H9 (cell line): ENCODE results near the gene SLC37A4. TPM values are rescaled to one million over a fixed set of nuclear protein-coding genes. Genes with fewer than 3 reads are reported as not detected.

ENCODE experiments used
- DNase-seq: peaks from one replicate; pipeline ENCODE4 v3.0.0-alpha.2; 2017
- H2AFZ ChIP-seq: one replicate; pipeline ENCODE4 v1.6.1; 2013; ENCODE audit warnings: mild to moderate bottlenecking, low read length, control low read depth, moderate library complexity
- H2AK5ac ChIP-seq: 2 replicates; pipeline ENCODE4 v1.6.1; 2013; ENCODE audit warnings: low read length, control low read depth, mixed read lengths; ENCODE audit not compliant: insufficient read length
- H2BK120ac ChIP-seq: one replicate; pipeline ENCODE4 v1.6.1; 2013; ENCODE audit warnings: low read depth, mild to moderate bottlenecking, low read length, control low read depth, inconsistent platforms; ENCODE audit not compliant: poor library complexity, severe bottlenecking
- H2BK12ac ChIP-seq: 2 replicates; pipeline ENCODE4 v1.6.1; 2013; ENCODE audit warnings: low read length, control low read depth, mixed read lengths, low read depth; ENCODE audit not compliant: insufficient read length
- H2BK15ac ChIP-seq: 2 replicates; pipeline ENCODE4 v1.6.1; 2013; ENCODE audit warnings: low read depth, low read length, control low read depth
- H2BK20ac ChIP-seq: one replicate; pipeline ENCODE4 v1.6.1; 2013; ENCODE audit warnings: low read depth, mild to moderate bottlenecking, low read length, control low read depth, inconsistent platforms; ENCODE audit not compliant: poor library complexity, severe bottlenecking
- H2BK5ac ChIP-seq: 2 replicates; pipeline ENCODE4 v1.6.1; 2013; ENCODE audit warnings: low read length, control low read depth, mixed read lengths; ENCODE audit not compliant: insufficient read length
- H3K14ac ChIP-seq: 2 replicates; pipeline ENCODE4 v1.6.1; 2013; ENCODE audit warnings: low read length, control low read depth; ENCODE audit not compliant: insufficient read depth
- H3K18ac ChIP-seq: 2 replicates; pipeline ENCODE4 v1.6.1; 2013; ENCODE audit warnings: low read depth, mild to moderate bottlenecking, mixed read lengths, low read length, control low read depth; ENCODE audit not compliant: insufficient read length
- H3K23ac ChIP-seq: 2 replicates; pipeline ENCODE4 v1.6.1; 2013; ENCODE audit warnings: low read length, control low read depth, mixed read lengths, low read depth; ENCODE audit not compliant: insufficient read length
- H3K23me2 ChIP-seq: 2 replicates; pipeline ENCODE4 v1.6.1; 2013; ENCODE audit warnings: low read depth, mild to moderate bottlenecking, mixed read lengths, low read length, control low read depth; ENCODE audit not compliant: insufficient read length, poor library complexity, severe bottlenecking
- H3K27ac ChIP-seq: 2 replicates; pipeline ENCODE4 v1.5.1; 2013; ENCODE audit warnings: low read length, control low read depth, mixed read lengths, low read depth; ENCODE audit not compliant: insufficient read length
- H3K27me3 ChIP-seq: 2 replicates; pipeline ENCODE4 v1.6.1; 2013; ENCODE audit warnings: low read length, control low read depth, inconsistent platforms; ENCODE audit not compliant: insufficient read depth
- H3K4ac ChIP-seq: 2 replicates; pipeline ENCODE4 v1.6.1; 2013; ENCODE audit warnings: low read depth, mild to moderate bottlenecking, control low read depth, inconsistent platforms, low read length, moderate library complexity
- H3K4me1 ChIP-seq: 2 replicates; pipeline ENCODE4 v1.6.1; 2013; ENCODE audit warnings: low read length, control low read depth, inconsistent platforms; ENCODE audit not compliant: insufficient read depth
- H3K4me2 ChIP-seq: 2 replicates; pipeline ENCODE4 v1.6.1; 2013; ENCODE audit warnings: low read length, control low read depth, mixed read lengths; ENCODE audit not compliant: insufficient read length, insufficient read depth
- H3K56ac ChIP-seq: 2 replicates; pipeline ENCODE4 v1.6.1; 2013; ENCODE audit warnings: low read depth, mild to moderate bottlenecking, mixed read lengths, low read length, control low read depth; ENCODE audit not compliant: insufficient read length
- H3K79me1 ChIP-seq: 2 replicates; pipeline ENCODE4 v1.6.1; 2013; ENCODE audit warnings: low read depth, mild to moderate bottlenecking, moderate library complexity, low read length, control low read depth, inconsistent platforms; ENCODE audit not compliant: insufficient read depth, poor library complexity, severe bottlenecking
- H3K79me2 ChIP-seq: 2 replicates; pipeline ENCODE4 v1.6.1; 2013; ENCODE audit warnings: low read length, control low read depth, inconsistent platforms; ENCODE audit not compliant: insufficient read depth
- H3K9ac ChIP-seq: 2 replicates; pipeline ENCODE4 v1.6.1; 2013; ENCODE audit warnings: low read length, control low read depth, mixed read lengths; ENCODE audit not compliant: insufficient read length; ENCODE audit errors: extremely low read depth
- H3K9me3 ChIP-seq: one replicate; pipeline ENCODE4 v1.6.1; 2013; ENCODE audit warnings: low read depth, low read length, inconsistent platforms; ENCODE audit not compliant: control insufficient read depth
- H3T11ph ChIP-seq: one replicate; pipeline ENCODE4 v1.6.1; 2013; ENCODE audit warnings: mild to moderate bottlenecking, low read length, control low read depth, inconsistent platforms
- H4K20me1 ChIP-seq: one replicate; pipeline ENCODE4 v1.6.1; 2013; ENCODE audit not compliant: control insufficient read depth, insufficient read length, insufficient read depth
- H4K5ac ChIP-seq: 2 replicates; pipeline ENCODE4 v1.6.1; 2013; ENCODE audit warnings: low read depth, mild to moderate bottlenecking, mixed read lengths, low read length, control low read depth; ENCODE audit not compliant: insufficient read length
- H4K8ac ChIP-seq: replicated peaks from 2 replicates; pipeline ENCODE4 v1.6.1; 2013; ENCODE audit warnings: low read length, control low read depth, mixed read lengths, low read depth; ENCODE audit not compliant: insufficient read length
- H4K91ac ChIP-seq: 2 replicates; pipeline ENCODE4 v1.6.1; 2013; ENCODE audit warnings: low read depth, mild to moderate bottlenecking, moderate library complexity, mixed read lengths, low read length, control low read depth; ENCODE audit not compliant: insufficient read length
- H3K27ac Mint-ChIP-seq, 3 experiments: 2 replicates in 2 of 3; 3 replicates in 1 of 3; pipeline ENCODE4 v1.8.0; 2020 to 2021; ENCODE audit warnings: mixed read lengths in 3 of 3, mild to moderate bottlenecking in 1 of 3, moderate library complexity in 1 of 3
- H3K27me3 Mint-ChIP-seq: 2 replicates; pipeline ENCODE4 v1.8.0; 2021; ENCODE audit warnings: low read depth, mild to moderate bottlenecking, moderate library complexity, mixed read lengths
- H3K36me3 Mint-ChIP-seq, 3 experiments: 2 replicates in 2 of 3; 3 replicates in 1 of 3; pipeline ENCODE4 v1.8.0; 2020 to 2021; ENCODE audit warnings: low read depth in 3 of 3, mixed read lengths in 3 of 3; ENCODE audit not compliant: insufficient read depth in 1 of 3
- H3K4me1 Mint-ChIP-seq, 2 experiments: 2 replicates each; pipeline ENCODE4 v1.8.0; 2020; ENCODE audit warnings: mixed read lengths in 2 of 2
- H3K4me3 Mint-ChIP-seq, 2 experiments: 2 replicates in 1 of 2; 3 replicates in 1 of 2; pipeline ENCODE4 v1.8.0; 2020 to 2021; ENCODE audit warnings: mild to moderate bottlenecking in 2 of 2, mixed read lengths in 2 of 2, moderate library complexity in 1 of 2
- H3K9me3 Mint-ChIP-seq, 2 experiments: 2 replicates in 1 of 2; 3 replicates in 1 of 2; pipeline ENCODE4 v1.8.0; 2020; ENCODE audit warnings: mild to moderate bottlenecking in 2 of 2, mixed read lengths in 2 of 2, moderate library complexity in 1 of 2
- WGBS: extraction: QIAGEN DNeasy Blood & Tissue Kit; methylation state at CpG from one replicate; pipeline ENCODE4 v1.1.7; 2013; ENCODE audit warnings: missing lambda C conversion rate, low lambda C conversion rate, mixed read lengths; ENCODE audit not compliant: insufficient read length; ENCODE audit errors: extremely low coverage; 5-methylcytosine and 5-hydroxymethylcytosine counted together
- total RNA-seq: library from RNA; stranded (reverse); gene quantifications from 2 replicates; pipeline ENCODE4 v1.2.1, GENCODE V29; 2021
- TF ChIP-seq, protein P1 (sequence below): fragments of 200-600 bp; sonication (generic); conservative IDR thresholded peaks from 3 replicates; pipeline ENCODE4 v1.8.0; 2021; ENCODE audit warnings: antibody characterized with exemption, mild to moderate bottlenecking

The SLC37A4 gene
- total RNA-seq, 1 experiment from 2014 or later, result 41.0 TPM

DNA sequence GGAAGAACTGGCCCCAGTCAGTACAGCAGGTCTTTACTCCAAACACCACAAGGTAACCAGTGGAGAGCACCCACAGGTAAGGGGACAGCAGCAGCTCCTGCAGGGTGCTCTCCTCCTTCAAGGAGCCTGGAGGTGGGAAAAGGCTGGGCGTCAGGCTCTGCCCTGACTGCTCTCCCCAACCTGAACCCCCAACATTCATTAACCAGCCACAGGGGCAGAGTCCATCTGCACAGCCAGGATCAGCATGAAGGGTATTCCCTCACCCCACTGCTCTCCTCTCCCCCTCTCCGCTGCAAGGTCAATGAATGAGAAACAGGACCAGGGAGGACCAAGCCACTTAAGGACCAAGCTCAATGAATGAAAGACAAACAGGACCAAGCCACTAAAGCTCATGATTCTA lies 3.7 kb downstream of the SLC37A4 start:
- WGBS, result no CpG with 5 or more reads among the region's 2 CpGs
- Histone ChIP-seq H2AFZ (no peak overlapping the region), H2BK15ac (no peak overlapping the region), H2AK5ac (no peak overlapping the region), H3K9ac (no peak overlapping the region), H3T11ph (no peak overlapping the region), H2BK12ac (no peak overlapping the region), H3K9me3 (no peaks in the 10 kb centered on the region), H3K4ac (no peak overlapping the region), H3K23ac (no peak overlapping the region), H3K23me2 (peaks cover 14% of the 10 kb centered on the region), H4K91ac (no peak overlapping the region), H3K56ac (no peak overlapping the region), H4K8ac (no peak overlapping the region), H3K4me2 (no peak overlapping the region), H3K79me1 (peaks cover 3% of the 10 kb centered on the region), H4K5ac (no peak overlapping the region), H3K27ac (no peak overlapping the region), H2BK120ac (no peak overlapping the region), H2BK20ac (no peak overlapping the region), H3K27me3 (no peaks in the 10 kb centered on the region), H3K18ac (no peak overlapping the region), H3K79me2 (no peaks in the 10 kb centered on the region), H4K20me1 (no peaks in the 10 kb centered on the region), H2BK5ac (no peak overlapping the region), H3K4me1 (peaks cover 8% of the 10 kb centered on the region; the same call in 1 of the 2 replicates), H3K14ac (no peak overlapping the region)
- Mint-ChIP-seq H3K4me1 (peaks cover 22 to 24% of the 10 kb centered on the region in 2 experiments), H3K36me3 (peaks cover 31 to 68% (median 61%) of the 10 kb centered on the region in 3 experiments), H3K27ac (no peak overlapping the region), H3K9me3 (no peaks in the 10 kb centered on the region), H3K4me3 (no peak overlapping the region), H3K27me3 (no peaks in the 10 kb centered on the region; the same call in 1 of the 2 replicates)
- no peak for DNase-seq
- TF ChIP-seq, protein P1, sequence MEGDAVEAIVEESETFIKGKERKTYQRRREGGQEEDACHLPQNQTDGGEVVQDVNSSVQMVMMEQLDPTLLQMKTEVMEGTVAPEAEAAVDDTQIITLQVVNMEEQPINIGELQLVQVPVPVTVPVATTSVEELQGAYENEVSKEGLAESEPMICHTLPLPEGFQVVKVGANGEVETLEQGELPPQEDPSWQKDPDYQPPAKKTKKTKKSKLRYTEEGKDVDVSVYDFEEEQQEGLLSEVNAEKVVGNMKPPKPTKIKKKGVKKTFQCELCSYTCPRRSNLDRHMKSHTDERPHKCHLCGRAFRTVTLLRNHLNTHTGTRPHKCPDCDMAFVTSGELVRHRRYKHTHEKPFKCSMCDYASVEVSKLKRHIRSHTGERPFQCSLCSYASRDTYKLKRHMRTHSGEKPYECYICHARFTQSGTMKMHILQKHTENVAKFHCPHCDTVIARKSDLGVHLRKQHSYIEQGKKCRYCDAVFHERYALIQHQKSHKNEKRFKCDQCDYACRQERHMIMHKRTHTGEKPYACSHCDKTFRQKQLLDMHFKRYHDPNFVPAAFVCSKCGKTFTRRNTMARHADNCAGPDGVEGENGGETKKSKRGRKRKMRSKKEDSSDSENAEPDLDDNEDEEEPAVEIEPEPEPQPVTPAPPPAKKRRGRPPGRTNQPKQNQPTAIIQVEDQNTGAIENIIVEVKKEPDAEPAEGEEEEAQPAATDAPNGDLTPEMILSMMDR, result no peak
